C4-2B (cell line): Measurements from ENCODE around the gene TTF1.
A peak's percentile ranks its signal among the peaks of the same experiment; 100 is the strongest.

Experiments used
- CTCF ChIP-seq: fragments of 450-650 bp; conservative IDR thresholded peaks from 2 replicates; pipeline ENCODE4 v1.5.1; 2017; ENCODE audit warnings: mild to moderate bottlenecking
- ZFX ChIP-seq: fragments of 450-650 bp; IDR thresholded peaks from 2 replicates; pipeline ENCODE4 v1.6.1; 2017

DNA sequence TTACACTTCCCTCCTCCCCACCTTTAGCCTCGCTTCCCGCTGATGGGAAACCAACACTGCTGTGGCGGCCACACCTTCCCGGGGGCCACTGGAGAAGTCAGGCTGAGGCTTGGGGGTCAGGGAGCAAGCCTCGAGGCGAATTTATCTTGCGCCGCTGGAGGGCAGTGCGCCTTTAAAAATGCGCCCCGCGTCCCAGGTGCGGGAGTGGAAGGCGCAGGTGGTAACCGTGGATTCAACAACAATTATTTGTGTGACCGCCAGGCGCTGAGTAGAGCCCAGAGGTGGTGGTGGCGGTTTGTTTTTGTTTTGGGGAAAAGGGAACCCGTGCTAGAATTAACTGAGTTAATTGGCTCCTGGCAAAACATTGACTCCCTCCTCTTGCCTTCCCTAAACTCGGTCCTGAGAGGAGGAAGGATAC lies 4.5 kb upstream of the TTF1 start:
- peak; percentile 82 for TF ChIP-seq CTCF
- TF ChIP-seq ZFX, result no peak
